ENCODE measurements around the gene CAPN12.

CAPN12 gene

GRCh38 chr19:38714354-38714778, 29.9 kb downstream of the CAPN12 start:
- no peaks in the 10 kb centered on the region for H3K27me3 Mint-ChIP-seq
- H3K27ac Mint-ChIP-seq = peak overlapping the region; percentile 16
- H3K4me3 Mint-ChIP-seq = no peak overlapping the region
- H3K9me3 Mint-ChIP-seq = no peaks in the 10 kb centered on the region
- ATAC-seq = no peak
- H3K36me3 Mint-ChIP-seq = peaks cover 61% of the 10 kb centered on the region
- no peaks in the 10 kb centered on the region for H3K4me1 Mint-ChIP-seq

GRCh38 chr19:38713865-38714264, 30.4 kb downstream of the CAPN12 start:
- no peak for ATAC-seq
- Mint-ChIP-seq H3K27ac (peak overlapping the region; percentile 16), H3K9me3 (no peaks in the 10 kb centered on the region), H3K4me1 (no peaks in the 10 kb centered on the region), H3K27me3 (no peaks in the 10 kb centered on the region), H3K4me3 (no peak overlapping the region), H3K36me3 (peaks cover 60% of the 10 kb centered on the region)

GRCh38 chr19:38713227-38713649, 31.0 kb downstream of the CAPN12 start:
- H3K4me3 Mint-ChIP-seq = no peak overlapping the region
- no peaks in the 10 kb centered on the region for H3K9me3 Mint-ChIP-seq
- H3K4me1 Mint-ChIP-seq = no peaks in the 10 kb centered on the region
- H3K27me3 Mint-ChIP-seq = no peaks in the 10 kb centered on the region
- no peak overlapping the region for H3K27ac Mint-ChIP-seq
- ATAC-seq = no peak
- peaks cover 59% of the 10 kb centered on the region for H3K36me3 Mint-ChIP-seq

- Mint-ChIP-seq H3K4me3 (no peak overlapping the region), H3K4me1 (no peaks in the 10 kb centered on the region), H3K27ac (no peak overlapping the region), H3K27me3 (no peaks in the 10 kb centered on the region), H3K9me3 (no peaks in the 10 kb centered on the region), H3K36me3 (peaks cover 54% of the 10 kb centered on the region)
- ATAC-seq = no peak
These were observed 32.0 kb downstream of the CAPN12 start for GRCh38 chr19:38712161-38712748.

GRCh38 chr19:38711726-38712153, 32.5 kb downstream of the CAPN12 start:
- ATAC-seq = no peak
- no peaks in the 10 kb centered on the region for H3K27me3 Mint-ChIP-seq
- H3K4me1 Mint-ChIP-seq = no peaks in the 10 kb centered on the region
- no peak overlapping the region for H3K27ac Mint-ChIP-seq
- no peaks in the 10 kb centered on the region for H3K9me3 Mint-ChIP-seq
- H3K4me3 Mint-ChIP-seq = no peak overlapping the region
- H3K36me3 Mint-ChIP-seq = peaks cover 58% of the 10 kb centered on the region

- Mint-ChIP-seq H3K9me3 (no peaks in the 10 kb centered on the region), H3K27ac (no peak overlapping the region), H3K27me3 (no peaks in the 10 kb centered on the region), H3K4me3 (no peak overlapping the region), H3K4me1 (no peaks in the 10 kb centered on the region), H3K36me3 (peaks cover 57% of the 10 kb centered on the region)
- ATAC-seq = no peak
These were observed 33.1 kb downstream of the CAPN12 start for GRCh38 chr19:38710928-38711725.

GRCh38 chr19:38710416-38710702, 33.9 kb downstream of the CAPN12 start:
- H3K9me3 Mint-ChIP-seq = no peaks in the 10 kb centered on the region
- peaks cover 61% of the 10 kb centered on the region for H3K36me3 Mint-ChIP-seq
- H3K4me1 Mint-ChIP-seq = no peaks in the 10 kb centered on the region
- H3K27me3 Mint-ChIP-seq = no peaks in the 10 kb centered on the region
- no peak overlapping the region for H3K4me3 Mint-ChIP-seq
- ATAC-seq = no peak
- no peak overlapping the region for H3K27ac Mint-ChIP-seq

GRCh38 chr19:38709671-38710415, 34.4 kb downstream of the CAPN12 start:
- no peak overlapping the region for H3K4me3 Mint-ChIP-seq

GRCh38 chr19:38709119-38709518, 35.2 kb downstream of the CAPN12 start:
- no peak overlapping the region for H3K4me3 Mint-ChIP-seq

More at GRCh38 chr19:38709671-38710415, 34.4 kb downstream of the CAPN12 start:
- H3K27ac Mint-ChIP-seq = no peak overlapping the region
- no peaks in the 10 kb centered on the region for H3K27me3 Mint-ChIP-seq
- no peaks in the 10 kb centered on the region for H3K4me1 Mint-ChIP-seq
- no peak for ATAC-seq
- H3K9me3 Mint-ChIP-seq = no peaks in the 10 kb centered on the region
- H3K36me3 Mint-ChIP-seq = peaks cover 61% of the 10 kb centered on the region

GRCh38 chr19:38708413-38709024, 35.8 kb downstream of the CAPN12 start:
- H3K36me3 Mint-ChIP-seq = peaks cover 59% of the 10 kb centered on the region
- no peaks in the 10 kb centered on the region for H3K9me3 Mint-ChIP-seq
- H3K4me3 Mint-ChIP-seq = no peak overlapping the region
- H3K27me3 Mint-ChIP-seq = no peaks in the 10 kb centered on the region
- H3K4me1 Mint-ChIP-seq = peaks cover 5% of the 10 kb centered on the region
- ATAC-seq = no peak
- H3K27ac Mint-ChIP-seq = peak overlapping the region; percentile 69

More at GRCh38 chr19:38709119-38709518, 35.2 kb downstream of the CAPN12 start:
- no peak overlapping the region for H3K27ac Mint-ChIP-seq
- H3K36me3 Mint-ChIP-seq = peaks cover 59% of the 10 kb centered on the region
- no peaks in the 10 kb centered on the region for H3K27me3 Mint-ChIP-seq
- ATAC-seq = no peak
- H3K4me1 Mint-ChIP-seq = no peaks in the 10 kb centered on the region
- H3K9me3 Mint-ChIP-seq = no peaks in the 10 kb centered on the region

- Mint-ChIP-seq H3K27ac (peak overlapping the region; percentile 69), H3K4me3 (no peak overlapping the region), H3K36me3 (peaks cover 59% of the 10 kb centered on the region)
These were observed 36.7 kb downstream of the CAPN12 start for GRCh38 chr19:38707512-38708114.

GRCh38 chr19:38706792-38707511, 37.3 kb downstream of the CAPN12 start:
- Mint-ChIP-seq H3K27me3 (no peaks in the 10 kb centered on the region), H3K4me1 (peaks cover 6% of the 10 kb centered on the region), H3K27ac (no peak overlapping the region), H3K4me3 (no peak overlapping the region), H3K9me3 (no peaks in the 10 kb centered on the region), H3K36me3 (peaks cover 58% of the 10 kb centered on the region)
- ATAC-seq = no peak

More at GRCh38 chr19:38707512-38708114, 36.7 kb downstream of the CAPN12 start:
- no peaks in the 10 kb centered on the region for H3K27me3 Mint-ChIP-seq
- H3K4me1 Mint-ChIP-seq = peaks cover 6% of the 10 kb centered on the region
- no peak for ATAC-seq
- no peaks in the 10 kb centered on the region for H3K9me3 Mint-ChIP-seq

GRCh38 chr19:38705197-38706019, 38.9 kb downstream of the CAPN12 start:
- no peaks in the 10 kb centered on the region for H3K9me3 Mint-ChIP-seq
- peaks cover 49% of the 10 kb centered on the region for H3K36me3 Mint-ChIP-seq
- H3K4me3 Mint-ChIP-seq = no peak overlapping the region
- no peak overlapping the region for H3K27ac Mint-ChIP-seq
- H3K27me3 Mint-ChIP-seq = no peaks in the 10 kb centered on the region
- peaks cover 6% of the 10 kb centered on the region for H3K4me1 Mint-ChIP-seq
- no peak for ATAC-seq

All from stimulated activated memory B cell treated with anti-CD40 and anti-IgM and Interleukin-4, amounts not matched to agents 10 μg/mL and 1 μg/mL and 100 μg/mL, for 72 hours (primary cell).